PFSK-1 (cell line): ENCODE results near the gene NANOS2.
A peak's percentile ranks its signal among the peaks of the same experiment; 100 is the strongest.

Experiments
- FOXP2 ChIP-seq: optimal IDR thresholded peaks from 2 replicates; pipeline ENCODE3; 2011; ENCODE audit warnings: borderline replicate concordance, control low read depth, inconsistent platforms; ENCODE audit not compliant: insufficient read depth; ENCODE audit errors: extremely low read length, extremely low read depth
- POLR2AphosphoS5 ChIP-seq: IDR thresholded peaks from 2 replicates; pipeline ENCODE4 v1.6.1; 2012; ENCODE audit warnings: low read depth, mild to moderate bottlenecking, control low read depth, low read length, moderate library complexity
- REST ChIP-seq, 2 experiments: IDR thresholded peaks; 2 replicates each; pipeline versions ENCODE4 v1.6.1 to v1.8.0; 2011 to 2012; ENCODE audit warnings: low read depth in 2 of 2, low read length in 2 of 2, control low read depth in 1 of 2, inconsistent platforms in 1 of 2, mild to moderate bottlenecking in 1 of 2, moderate library complexity in 1 of 2; ENCODE audit not compliant: insufficient read depth in 1 of 2
- SIN3A ChIP-seq: IDR thresholded peaks from 2 replicates; pipeline ENCODE4 v1.6.1; 2012; ENCODE audit warnings: mild to moderate bottlenecking, low read length, moderate library complexity, borderline replicate concordance; ENCODE audit not compliant: insufficient read depth
- TAF1 ChIP-seq: IDR thresholded peaks from 2 replicates; pipeline ENCODE4 v1.6.1; 2012; ENCODE audit warnings: low read length, control low read depth, borderline replicate concordance; ENCODE audit not compliant: insufficient read depth

NANOS2 gene

GRCh38 chr19:45908956-45909355, 5.6 kb downstream of the NANOS2 start:
- TF ChIP-seq POLR2AphosphoS5 (no peak), REST (IDR thresholded peaks at IDR 0.05; ENCODE audit: insufficient read depth in 1 of 2, low read depth in 2 of 2, low read length in 2 of 2) (no peak), FOXP2 (no peak), TAF1 (no peak), SIN3A (no peak)

GRCh38 chr19:45906221-45906620, 8.4 kb downstream of the NANOS2 start:
- no peak for TF ChIP-seq POLR2AphosphoS5
- no peak for TF ChIP-seq SIN3A
- TF ChIP-seq TAF1, result no peak
- no peak for TF ChIP-seq FOXP2
- no peak for TF ChIP-seq REST (IDR thresholded peaks at IDR 0.05; ENCODE audit: insufficient read depth in 1 of 2, low read depth in 2 of 2, low read length in 2 of 2)

GRCh38 chr19:45905011-45905410, 9.6 kb downstream of the NANOS2 start:
- no peak for TF ChIP-seq TAF1
- no peak for TF ChIP-seq REST (IDR thresholded peaks at IDR 0.05; ENCODE audit: insufficient read depth in 1 of 2, low read depth in 2 of 2, low read length in 2 of 2)
- TF ChIP-seq FOXP2, result no peak
- no peak for TF ChIP-seq POLR2AphosphoS5
- no peak for TF ChIP-seq SIN3A

- TF ChIP-seq TAF1, result peak; percentile 42; the same call in 1 of the 2 replicates
- no peak for TF ChIP-seq REST (IDR thresholded peaks at IDR 0.05; ENCODE audit: insufficient read depth in 1 of 2, low read depth in 2 of 2, low read length in 2 of 2)
- TF ChIP-seq POLR2AphosphoS5, result peak; percentile 88
- no peak for TF ChIP-seq FOXP2
Measured at GRCh38 chr19:45902651-45903625, 11.6 kb downstream of the NANOS2 start.
